HepG2 (cell line): ENCODE results near the gene CFHR3. TPM values are rescaled to one million over a fixed set of nuclear protein-coding genes. Genes with fewer than 3 reads are reported as not detected.

ENCODE experiments used
- AHDC1 ChIP-seq: sonication (generic); formaldehyde crosslinking; IDR thresholded peaks from 2 replicates; pipeline ENCODE4 v1.5.1; 2020; ENCODE audit warnings: mild to moderate bottlenecking, missing genetic modification reagents, borderline replicate concordance
- NRL ChIP-seq: sonication (generic); formaldehyde crosslinking; IDR thresholded peaks from 2 replicates; pipeline ENCODE4 v1.5.0; 2020; ENCODE audit warnings: missing genetic modification reagents, mild to moderate bottlenecking, moderate library complexity, borderline replicate concordance
- polyA plus RNA-seq, 8 experiments: library from polyadenylated mRNA; depleted of rRNA in 3 of 8; stranded (reverse) in 7 of 8; unstranded in 1 of 8; fragments of >200 nt; fragmentation: Illumina TruSeq in 4 of 8; extraction: Trizol in 4 of 8; gene quantifications; 2 replicates each; pipeline versions ENCODE4 v1.2.1 to v1.2.3, GENCODE V29; 2011 to 2016; ENCODE audit warnings: low read depth in 4 of 8, missing spikeins in 1 of 8, mixed read lengths in 1 of 8; ENCODE audit not compliant: insufficient read depth in 1 of 8
- total RNA-seq, 5 experiments: library from RNA; depleted of rRNA; stranded (reverse); fragments of >200 nt; fragmentation: Illumina TruSeq; extraction: Trizol; gene quantifications; 2 replicates each; pipeline ENCODE4 v1.2.3, GENCODE V29; 2016; ENCODE audit warnings: low read depth in 1 of 5
- TF ChIP-seq, protein P1 (sequence below), 2 experiments: sonication (generic) in 1 of 2; formaldehyde crosslinking in 1 of 2; IDR thresholded peaks; 2 replicates each; pipeline versions ENCODE4 v1.5.1 to v1.6.1; 2011 to 2020; ENCODE audit warnings: borderline replicate concordance in 1 of 2, low read depth in 1 of 2, low read length in 1 of 2, mild to moderate bottlenecking in 1 of 2, missing genetic modification reagents in 1 of 2, moderate library complexity in 1 of 2

CFHR3 gene
- total and polyA plus RNA-seq, 2 of the 13 experiments (the other 11 are each of a cell fraction or from before 2014, with no cell fraction given), result not detected

DNA sequence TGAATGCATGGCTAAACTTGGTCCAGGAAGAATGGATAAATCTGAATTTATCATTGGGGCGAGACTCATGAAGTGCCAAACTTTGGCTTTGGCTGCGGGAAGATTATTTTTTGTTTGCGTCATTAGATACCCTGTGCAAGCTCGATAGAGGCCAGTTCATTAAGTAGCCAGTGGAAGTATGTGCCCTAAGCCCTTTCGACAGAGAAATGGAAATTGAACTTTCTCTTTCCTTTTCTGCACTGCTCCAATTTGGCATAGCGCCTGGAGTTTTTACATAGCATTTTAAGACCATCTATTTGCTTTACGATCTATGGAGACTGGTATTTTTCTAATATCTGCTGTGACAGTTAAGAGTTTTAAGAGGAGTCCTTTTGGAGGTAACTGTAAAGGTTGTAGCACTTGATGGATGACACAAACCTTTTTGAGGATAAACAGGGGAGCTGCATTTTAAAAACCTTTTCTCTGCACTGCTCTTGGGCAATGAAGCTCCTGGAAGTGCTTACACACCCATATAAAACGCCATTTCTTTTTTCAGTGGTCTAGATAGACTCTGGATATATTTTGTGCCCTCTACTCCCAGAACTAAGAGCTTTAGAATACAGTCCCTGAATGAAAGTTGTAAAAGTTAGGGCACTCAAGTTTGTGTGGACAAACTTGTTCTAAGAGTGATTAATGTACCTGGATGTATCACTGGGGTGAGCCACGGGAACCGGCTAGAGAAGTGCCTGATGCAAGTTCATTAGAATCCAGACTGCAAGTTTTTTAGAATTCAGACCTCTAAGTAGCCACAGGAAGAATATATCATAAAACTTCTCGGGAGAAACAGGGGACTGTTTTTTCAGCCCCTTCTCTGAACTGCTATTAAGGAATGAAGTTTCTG is 41.3 kb upstream of the CFHR3 start (continued):
- no peak for TF ChIP-seq AHDC1 (CRISPR knock-in tag)
- TF ChIP-seq, protein P1, sequence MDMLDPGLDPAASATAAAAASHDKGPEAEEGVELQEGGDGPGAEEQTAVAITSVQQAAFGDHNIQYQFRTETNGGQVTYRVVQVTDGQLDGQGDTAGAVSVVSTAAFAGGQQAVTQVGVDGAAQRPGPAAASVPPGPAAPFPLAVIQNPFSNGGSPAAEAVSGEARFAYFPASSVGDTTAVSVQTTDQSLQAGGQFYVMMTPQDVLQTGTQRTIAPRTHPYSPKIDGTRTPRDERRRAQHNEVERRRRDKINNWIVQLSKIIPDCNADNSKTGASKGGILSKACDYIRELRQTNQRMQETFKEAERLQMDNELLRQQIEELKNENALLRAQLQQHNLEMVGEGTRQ (IDR thresholded peaks at IDR 0.05; ENCODE audit: low read depth, low read length), result no peak
- TF ChIP-seq, protein P1 (CRISPR knock-in tag; IDR thresholded peaks at IDR 0.05; ENCODE audit: borderline replicate concordance), result no peak
- TF ChIP-seq NRL (CRISPR knock-in tag), result no peak
